ENCODE data around the gene CAPN1. TPM values are rescaled to one million over a fixed set of nuclear protein-coding genes. Genes with fewer than 3 reads are reported as not detected.
A peak's percentile ranks its signal among the peaks of the same experiment; 100 is the strongest.
"Not testable (repeated sequence)": the region's sequence is repeated elsewhere in the genome, so short reads cannot be mapped to it uniquely, and the experiment has no call there.

Gene CAPN1
- total RNA-seq, 1 donor from 2014 or later: 125 TPM

DNA sequence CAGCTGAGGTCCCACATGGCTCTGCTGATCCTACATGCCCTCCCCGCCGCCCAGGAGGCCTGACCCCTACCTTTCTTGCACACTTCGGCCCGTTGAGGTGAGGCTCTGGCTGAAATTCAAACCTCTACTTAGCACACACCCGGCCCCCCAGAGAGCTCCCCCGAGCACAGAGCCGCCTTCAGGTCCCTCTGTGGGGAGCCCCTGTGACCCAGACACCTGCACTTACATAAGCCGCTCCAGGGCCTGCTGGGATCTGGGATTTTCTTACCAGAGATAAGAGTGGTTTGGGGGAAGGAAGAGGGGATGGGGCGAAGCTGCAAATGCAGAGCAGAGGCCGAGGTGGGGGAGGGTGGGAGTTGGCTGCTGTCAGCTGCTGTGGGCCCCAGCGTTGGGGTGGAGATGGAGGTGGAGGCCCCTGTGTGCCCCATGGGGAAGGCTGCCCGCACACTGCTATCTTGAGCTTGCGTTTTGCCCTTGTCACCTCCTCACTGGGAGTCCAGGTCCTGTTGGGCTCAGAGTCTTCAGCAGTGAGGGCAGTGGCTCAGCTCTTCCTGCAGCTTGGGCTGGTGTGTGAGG is 30.6 kb downstream of the CAPN1 start:
- intact Hi-C loops (cut with DNase I): no loop called here
- DNase-seq (ENCODE audit: low spot score) (peak; percentile 51), ATAC-seq (no peak)

GRCh38 chr11:65213322-65214211 is 31.8 kb downstream of the CAPN1 start:
- no peak for ATAC-seq
- intact Hi-C loops (cut with DNase I): no loop called here

GRCh38 chr11:65214212-65214845 is 32.6 kb downstream of the CAPN1 start:
- intact Hi-C loops (cut with DNase I): no loop called here
- ATAC-seq (no peak), DNase-seq (ENCODE audit: low spot score) (peak; percentile 49)

More at GRCh38 chr11:65213322-65214211, 31.8 kb downstream of the CAPN1 start:
- peak; percentile 56 for DNase-seq (ENCODE audit: low spot score)

DNA sequence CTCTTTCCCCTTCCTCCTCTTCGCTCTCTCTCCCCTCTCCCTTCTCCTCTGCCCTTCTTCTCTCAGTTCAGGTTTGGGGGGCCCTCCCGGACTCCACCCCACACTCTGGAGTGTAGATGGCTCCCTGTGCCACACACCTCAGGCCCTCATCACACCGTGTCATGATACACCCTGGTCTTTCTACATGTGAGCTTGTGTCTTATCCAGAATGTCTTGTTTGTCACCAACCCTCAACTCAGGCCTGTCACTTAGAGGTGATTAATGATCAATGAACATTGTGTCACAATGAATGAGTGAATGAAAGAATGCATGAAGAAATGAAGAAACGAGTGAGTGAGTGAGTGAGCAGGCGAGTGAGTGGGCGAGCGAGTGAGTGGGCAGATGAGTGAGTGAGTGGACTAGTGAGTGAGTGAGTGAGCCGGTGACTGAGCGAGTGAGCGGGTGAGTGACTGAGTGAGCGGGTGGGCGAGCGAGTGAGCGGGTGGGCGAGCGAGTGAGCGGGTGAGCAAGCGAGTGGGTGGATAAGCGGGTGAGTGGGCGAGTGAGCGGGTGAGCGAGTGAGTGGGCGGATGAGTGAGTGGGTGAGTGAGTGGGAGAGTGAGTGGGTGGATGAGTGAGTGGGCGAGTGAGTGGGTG is 33.8 kb downstream of the CAPN1 start:
- DNase-seq (ENCODE audit: low spot score) (peak; percentile 58), ATAC-seq (no peak)
- intact Hi-C loops (cut with DNase I): no loop called here

- ATAC-seq: no peak
- peak; percentile 32 for DNase-seq (ENCODE audit: low spot score)
- intact Hi-C loops (cut with DNase I): no loop called here
These were observed 35.1 kb downstream of the CAPN1 start for GRCh38 chr11:65216830-65217229.

GRCh38 chr11:65217441-65218423 is 36.0 kb downstream of the CAPN1 start:
- peak; percentile 48 for DNase-seq (ENCODE audit: low spot score)
- ATAC-seq: no peak
- intact Hi-C loops (cut with DNase I): no loop called here

DNA sequence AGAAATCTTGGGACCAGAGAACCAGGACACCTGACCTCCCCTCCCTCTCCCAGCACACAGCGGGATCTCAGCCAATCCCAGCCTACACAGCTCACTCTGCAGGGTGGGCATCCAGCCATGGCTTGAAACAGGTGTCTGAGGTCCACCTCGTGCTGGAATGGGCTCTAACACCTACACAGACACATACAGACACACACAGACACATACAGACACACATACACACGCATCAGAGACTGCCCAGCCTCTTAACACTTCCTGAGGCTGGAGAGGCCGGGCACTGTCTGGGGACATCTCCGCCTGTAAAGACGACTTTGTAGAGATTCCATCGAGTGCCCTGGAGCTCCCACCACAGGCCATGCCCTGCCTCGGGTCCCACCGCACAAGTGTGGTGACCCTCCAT is 36.7 kb downstream of the CAPN1 start:
- ATAC-seq (no peak), DNase-seq (ENCODE audit: low spot score) (peak; percentile 49)
- intact Hi-C loops (cut with DNase I): no loop called here

DNA sequence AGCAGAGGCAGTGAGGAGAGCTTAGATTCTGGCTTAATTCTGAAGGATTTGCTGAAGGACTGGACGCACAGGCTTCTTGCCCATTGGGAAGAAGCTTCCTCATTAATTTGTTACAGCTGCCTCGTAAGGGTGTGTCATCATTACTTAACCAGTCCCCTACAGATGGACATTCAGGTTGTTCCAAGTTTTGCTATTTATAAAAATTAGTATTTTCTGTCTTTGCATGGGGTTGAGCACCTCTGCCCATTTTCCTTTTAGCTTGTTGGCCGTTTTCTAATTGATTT is 38.1 kb downstream of the CAPN1 start:
- DNase-seq (ENCODE audit: low spot score): no peak
- intact Hi-C loops (cut with DNase I): no loop called here
- ATAC-seq: peak; percentile 54

- no peak for ATAC-seq
- no peak for DNase-seq (ENCODE audit: low spot score)
- intact Hi-C loops (cut with DNase I): no loop called here
These were observed 39.3 kb downstream of the CAPN1 start for GRCh38 chr11:65221026-65221425.

DNA sequence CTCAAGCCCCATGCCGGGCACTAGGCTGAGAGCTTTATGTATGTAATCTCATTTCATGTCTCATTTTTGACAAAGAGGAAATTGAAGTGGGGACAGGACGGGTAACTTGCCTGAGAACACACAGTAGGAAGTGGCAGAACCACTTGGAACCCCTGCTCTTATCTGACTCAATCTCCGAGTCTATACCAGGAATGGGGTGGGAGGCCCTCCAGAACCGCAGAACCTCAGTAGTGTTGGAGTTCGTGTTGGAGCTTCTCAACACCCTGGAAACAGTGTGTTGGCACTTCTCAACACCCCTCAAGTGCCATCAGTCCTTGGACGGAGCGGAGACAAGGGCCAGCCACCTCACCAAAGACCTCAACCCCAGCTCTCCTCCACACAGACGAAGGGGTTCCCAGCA is 41.3 kb downstream of the CAPN1 start:
- no peak for ATAC-seq
- DNase-seq (ENCODE audit: low spot score): no peak
- intact Hi-C loops (cut with DNase I): no loop called here

DNA sequence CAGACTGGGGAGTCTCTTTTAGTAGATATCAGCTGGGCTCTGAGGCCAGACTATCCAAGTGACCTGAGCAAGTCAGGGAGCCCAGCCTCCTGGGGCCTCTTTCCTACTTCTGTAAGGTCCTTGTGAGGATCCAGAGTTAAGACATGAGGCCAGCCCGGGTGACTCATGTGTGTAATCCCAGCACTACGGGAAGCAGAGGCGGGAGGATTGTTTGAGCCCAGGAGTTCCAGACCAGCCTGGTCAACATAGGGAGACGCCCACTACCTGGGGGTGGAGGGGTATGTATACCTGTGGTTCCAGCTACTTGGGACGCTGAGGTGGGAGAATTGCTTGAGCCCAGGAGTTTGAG is 43.2 kb downstream of the CAPN1 start:
- DNase-seq (ENCODE audit: low spot score): no peak
- ATAC-seq: peak; percentile 77
- intact Hi-C loops (cut with DNase I): no loop called here

GRCh38 chr11:65225279-65226102 is 43.8 kb downstream of the CAPN1 start:
- DNase-seq (ENCODE audit: low spot score): peak; percentile 79
- peak; percentile 88 for ATAC-seq
- intact Hi-C loops (cut with DNase I): no loop called here

GRCh38 chr11:65226103-65226442 is 44.3 kb downstream of the CAPN1 start:
- DNase-seq (ENCODE audit: low spot score): no peak
- ATAC-seq: no peak
- intact Hi-C loops (cut with DNase I): no loop called here

DNA sequence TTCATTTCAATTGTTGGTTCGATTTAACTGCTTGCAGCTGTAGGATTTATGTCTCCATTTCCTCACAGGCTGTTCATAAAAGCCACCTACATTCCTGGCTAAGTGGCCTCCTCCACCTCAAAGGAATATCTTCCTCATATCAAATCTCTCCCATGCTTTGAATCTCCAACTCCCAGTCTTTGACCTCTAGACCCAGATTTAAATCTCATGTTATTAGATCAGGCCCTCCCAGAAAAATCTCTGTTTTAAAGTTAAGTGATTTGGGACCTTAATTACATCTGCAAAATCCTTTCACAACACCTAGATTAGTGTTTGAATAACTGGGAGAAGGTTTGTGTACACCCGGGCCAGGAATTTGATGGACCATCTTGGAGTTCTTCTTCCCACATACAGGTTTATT is 46.2 kb downstream of the CAPN1 start:
- DNase-seq (ENCODE audit: low spot score) (no peak), ATAC-seq (no peak)
- intact Hi-C loops (cut with DNase I): no loop called here

DNA sequence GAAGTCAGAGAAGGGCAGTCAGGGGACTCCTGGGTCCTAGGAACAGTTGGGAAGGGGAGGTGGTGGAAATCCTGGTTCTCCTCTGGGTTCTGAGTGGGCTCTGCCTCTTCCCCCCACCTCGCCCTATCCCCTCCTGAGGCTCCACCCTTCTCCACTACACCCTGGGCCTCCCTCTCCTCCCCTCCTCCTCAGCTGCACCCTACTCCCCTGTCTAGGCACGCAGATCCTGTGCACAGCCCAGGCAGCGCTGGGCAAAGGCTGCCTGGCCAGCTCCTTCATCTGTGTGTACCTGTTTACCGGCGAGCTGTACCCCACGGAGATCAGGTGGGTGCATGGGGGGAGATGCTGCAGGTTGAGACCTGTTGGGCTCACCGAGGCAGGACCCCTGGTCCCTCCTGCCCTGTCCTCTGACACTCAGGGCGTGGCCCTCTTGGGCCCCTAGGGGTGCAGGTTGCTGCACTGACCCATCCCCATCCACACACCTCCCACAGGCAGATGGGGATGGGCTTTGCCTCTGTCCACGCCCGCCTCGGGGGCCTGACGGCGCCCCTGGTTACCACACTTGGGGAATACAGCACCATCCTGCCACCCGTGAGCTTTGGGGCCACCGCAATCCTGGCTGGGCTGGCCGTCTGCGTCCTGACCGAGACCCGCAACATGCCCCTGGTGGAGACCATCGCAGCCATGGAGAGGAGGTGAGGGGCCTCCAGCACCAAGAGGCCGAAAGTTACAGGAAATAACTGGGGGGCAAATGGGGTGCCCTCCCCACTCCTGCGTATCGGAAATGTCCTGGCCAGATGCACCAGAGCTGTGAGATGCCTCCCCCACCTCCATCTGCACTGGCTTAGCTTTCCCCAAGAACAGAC is 54.7 kb downstream of the CAPN1 start:
- no peak for DNase-seq (ENCODE audit: low spot score)
- no peak for ATAC-seq
- intact Hi-C loops (cut with DNase I): no loop called here

DNA sequence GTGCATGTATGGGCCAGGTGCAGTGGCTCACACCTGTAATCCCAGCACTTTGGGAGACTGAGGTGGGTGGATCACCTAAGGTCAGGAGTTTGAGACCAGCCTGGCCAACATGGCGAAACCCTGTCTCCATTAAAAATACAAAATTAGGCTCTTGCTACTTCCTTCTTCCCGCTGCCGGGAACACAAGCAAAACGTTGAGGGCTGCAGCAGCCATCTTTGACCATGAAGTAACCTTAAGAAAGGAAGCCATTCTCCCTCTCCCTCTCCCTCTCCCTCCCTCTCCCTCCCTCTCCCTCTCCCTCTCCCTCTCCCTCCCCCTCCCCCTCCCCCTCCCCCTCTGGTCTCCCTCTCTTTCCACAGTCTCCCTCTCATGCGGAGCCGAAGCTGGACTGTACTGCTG is 56.6 kb downstream of the CAPN1 start:
- intact Hi-C loops (cut with DNase I): not testable (repeated sequence)

GRCh38 chr11:65241134-65241533 is 59.4 kb downstream of the CAPN1 start:
- DNase-seq (ENCODE audit: low spot score): no peak
- no peak for ATAC-seq
- intact Hi-C loops (cut with DNase I): no loop called here

More for the DNA sequence above, 56.6 kb downstream of the CAPN1 start:
- ATAC-seq; DNase-seq (ENCODE audit: low spot score): not testable (repeated sequence)

Measured in sciatic nerve (tissue), 2 donors.